GM23338 (cell line): ENCODE results near the gene PNPLA7. TPM values are rescaled to one million over a fixed set of nuclear protein-coding genes. Genes with fewer than 3 reads are reported as not detected.

Experiments used
- ATAC-seq: fragments of 200-7000 bp; cut with Tn5 transposase; 3 replicates; pipeline ENCODE4 v1.9.1; 2020
- DNase-seq: peaks from one replicate; pipeline ENCODE4 v3.0.0-alpha.2; 2015; ENCODE audit warnings: low spot score
- H2AFZ ChIP-seq: fragments of 200-600 bp; sonication (generic); 2 replicates; pipeline ENCODE4 v1.8.0; 2016; ENCODE audit warnings: antibody characterized with exemption, mild to moderate bottlenecking, moderate library complexity
- H3F3A ChIP-seq: fragments of 200-600 bp; sonication (generic); replicated peaks from 2 replicates; pipeline ENCODE4 v1.8.0; 2017; ENCODE audit warnings: antibody characterized with exemption, mixed run types, low read depth
- H3K27ac ChIP-seq: fragments of 200-600 bp; sonication (generic); 2 replicates; pipeline ENCODE4 v1.6.1; 2016; ENCODE audit warnings: low read depth
- H3K27me3 ChIP-seq: fragments of 200-600 bp; sonication (generic); 2 replicates; pipeline ENCODE4 v1.8.0; 2016; ENCODE audit warnings: mild to moderate bottlenecking, mixed run types, moderate library complexity; ENCODE audit not compliant: insufficient read depth
- H3K36me3 ChIP-seq: fragments of 200-600 bp; sonication (generic); 2 replicates; pipeline ENCODE4 v1.8.0; 2016; ENCODE audit warnings: mild to moderate bottlenecking; ENCODE audit not compliant: insufficient read depth
- H3K4me1 ChIP-seq: fragments of 200-600 bp; sonication (generic); 2 replicates; pipeline ENCODE4 v1.8.0; 2016; ENCODE audit warnings: mild to moderate bottlenecking, moderate library complexity; ENCODE audit not compliant: insufficient read depth
- H3K4me2 ChIP-seq: fragments of 200-600 bp; sonication (generic); 2 replicates; pipeline ENCODE4 v1.7.1; 2017; ENCODE audit warnings: mixed run types
- H3K4me3 ChIP-seq: fragments of 200-600 bp; sonication (generic); 2 replicates; pipeline ENCODE4 v1.6.1; 2016; ENCODE audit warnings: mixed run types
- H3K79me2 ChIP-seq: fragments of 200-600 bp; sonication (generic); replicated peaks from 2 replicates; pipeline ENCODE4 v1.8.0; 2017; ENCODE audit warnings: mild to moderate bottlenecking; ENCODE audit not compliant: insufficient read depth
- H3K9me2 ChIP-seq: fragments of 200-600 bp; sonication (generic); 2 replicates; pipeline ENCODE4 v1.8.0; 2017; ENCODE audit not compliant: insufficient read depth
- H4K20me1 ChIP-seq: fragments of 200-600 bp; sonication (generic); replicated peaks from 2 replicates; pipeline ENCODE4 v1.8.0; 2017; ENCODE audit warnings: mild to moderate bottlenecking; ENCODE audit not compliant: insufficient read depth
- H3K27ac Mint-ChIP-seq: 2 replicates; pipeline ENCODE4 v1.8.0; 2020; ENCODE audit warnings: inconsistent platforms, mild to moderate bottlenecking, moderate library complexity, mixed read lengths
- H3K27me3 Mint-ChIP-seq: 3 replicates; pipeline ENCODE4 v1.8.0; 2022; ENCODE audit warnings: low read depth, mild to moderate bottlenecking, moderate library complexity, mixed read lengths, inconsistent platforms; ENCODE audit not compliant: insufficient read depth, poor library complexity
- H3K36me3 Mint-ChIP-seq: 3 replicates; pipeline ENCODE4 v1.8.0; 2021; ENCODE audit warnings: low read depth, mild to moderate bottlenecking, inconsistent platforms, moderate library complexity, mixed read lengths
- H3K4me1 Mint-ChIP-seq: 3 replicates; pipeline ENCODE4 v1.8.0; 2020; ENCODE audit warnings: mild to moderate bottlenecking, inconsistent platforms, mixed read lengths
- H3K4me3 Mint-ChIP-seq: 3 replicates; pipeline ENCODE4 v1.8.0; 2021; ENCODE audit warnings: moderate library complexity, mild to moderate bottlenecking, inconsistent platforms, mixed read lengths
- H3K9me3 Mint-ChIP-seq: 3 replicates; pipeline ENCODE4 v1.8.0; 2020; ENCODE audit warnings: moderate library complexity, mild to moderate bottlenecking, inconsistent platforms, mixed read lengths
- CREB1 ChIP-seq: fragments of 250-450 bp; sonication (Bioruptor Pico); IDR thresholded peaks from 2 replicates; pipeline ENCODE4 v1.5.0; 2020; ENCODE audit warnings: low read depth, mild to moderate bottlenecking, moderate library complexity
- CTCF ChIP-seq, 2 experiments: fragments of 200-600 bp in 1 of 2; sonication (generic) in 1 of 2; conservative IDR thresholded peaks; 2 replicates each; pipeline versions ENCODE4 v1.5.1 to v1.6.1; 2016 to 2017; ENCODE audit warnings: antibody characterized with exemption in 2 of 2, low read depth in 2 of 2, mild to moderate bottlenecking in 2 of 2, moderate library complexity in 1 of 2
- ETS1 ChIP-seq: IDR thresholded peaks from 2 replicates; pipeline ENCODE4 v1.6.1; 2016; ENCODE audit warnings: antibody characterized with exemption
- EZH2 ChIP-seq: fragments of 200-600 bp; sonication (generic); IDR thresholded peaks from one replicate; pipeline ENCODE4 v1.8.0; 2017; ENCODE audit warnings: antibody characterized with exemption, mild to moderate bottlenecking, low read depth; ENCODE audit not compliant: unreplicated experiment
- EZH2phosphoT487 ChIP-seq: fragments of 200-600 bp; sonication (generic); IDR thresholded peaks from one replicate; pipeline ENCODE4 v1.8.1; 2018; ENCODE audit warnings: antibody characterized with exemption; ENCODE audit not compliant: unreplicated experiment
- JUNB ChIP-seq: IDR thresholded peaks from one replicate; pipeline ENCODE4 v1.6.1; 2016; ENCODE audit warnings: antibody characterized with exemption; ENCODE audit not compliant: unreplicated experiment
- NANOG ChIP-seq: IDR thresholded peaks from 2 replicates; pipeline ENCODE4 v1.6.1; 2016; ENCODE audit warnings: antibody characterized with exemption, borderline replicate concordance
- POLR2AphosphoS5 ChIP-seq: IDR thresholded peaks from 2 replicates; pipeline ENCODE4 v1.6.1; 2016; ENCODE audit warnings: antibody characterized with exemption, low read depth
- REST ChIP-seq: IDR thresholded peaks from one replicate; pipeline ENCODE4 v1.6.1; 2018; ENCODE audit warnings: antibody characterized with exemption; ENCODE audit not compliant: unreplicated experiment
- STAT1 ChIP-seq: IDR thresholded peaks from one replicate; pipeline ENCODE4 v1.6.1; 2016; ENCODE audit warnings: antibody characterized with exemption; ENCODE audit not compliant: unreplicated experiment
- ZNF114 ChIP-seq: fragments of 250-450 bp; sonication (Bioruptor Pico); IDR thresholded peaks from 2 replicates; pipeline ENCODE4 v1.5.0; 2020; ENCODE audit warnings: mild to moderate bottlenecking, moderate library complexity
- ZNF331 ChIP-seq: fragments of 250-450 bp; sonication (Bioruptor Pico); IDR thresholded peaks from 2 replicates; pipeline ENCODE4 v1.5.0; 2020; ENCODE audit warnings: low read depth, mild to moderate bottlenecking, moderate library complexity
- ZNF462 ChIP-seq: fragments of 250-450 bp; sonication (Bioruptor Pico); IDR thresholded peaks from 2 replicates; pipeline ENCODE4 v1.5.0; 2020; ENCODE audit warnings: mild to moderate bottlenecking, moderate library complexity
- polyA plus RNA-seq: library from polyadenylated mRNA; unstranded; fragments of >200 nt; fragmentation: Nextera tagmentation; extraction: Ambion mirVana; gene quantifications from 2 replicates; pipeline ENCODE4 v1.2.1, GENCODE V29; 2016
- total RNA-seq: library from RNA; depleted of rRNA; stranded (reverse); fragments of >200 nt; shearing (Covaris generic); gene quantifications from 2 replicates; pipeline ENCODE4 v1.2.3, GENCODE V29; 2014

The PNPLA7 gene
- total and polyA plus RNA-seq, 2 experiments from 2014 or later = 0.45 to 0.80 TPM

GRCh38 chr9:137569609-137570203, 19.5 kb upstream of the PNPLA7 start:
- TF ChIP-seq EZH2phosphoT487 = no peak
- TF ChIP-seq EZH2 = no peak
- no peak for TF ChIP-seq STAT1
- TF ChIP-seq ZNF114 (CRISPR knock-in tag) = no peak
- TF ChIP-seq NANOG = no peak
- TF ChIP-seq CTCF (conservative IDR thresholded peaks at IDR 0.05; ENCODE audit: low read depth in 2 of 2) = no peak
- no peak for TF ChIP-seq ETS1
- TF ChIP-seq REST = no peak
- no peak for TF ChIP-seq CREB1
- no peak for TF ChIP-seq ZNF462 (CRISPR knock-in tag)
- TF ChIP-seq ZNF331 = no peak
- TF ChIP-seq JUNB = no peak
- no peak for TF ChIP-seq POLR2AphosphoS5
- H3K27ac Mint-ChIP-seq = no peak overlapping the region
- peaks cover 48% of the 10 kb centered on the region for H3K36me3 Mint-ChIP-seq
- Histone ChIP-seq H4K20me1 (peaks cover 10% of the 10 kb centered on the region; the same call in 1 of the 2 replicates), H3F3A (0 out of 2 replicates have a peak, but pooled peaks cover 4% of the 10 kb centered on the region), H3K27me3 (no peaks in the 10 kb centered on the region), H3K4me3 (no peak overlapping the region), H3K36me3 (peaks cover 21% of the 10 kb centered on the region), H3K9me2 (no peaks in the 10 kb centered on the region), H3K4me1 (no peaks in the 10 kb centered on the region), H3K27ac (no peak overlapping the region), H3K79me2 (peaks cover 13% of the 10 kb centered on the region), H2AFZ (no peak overlapping the region), H3K4me2 (no peak overlapping the region)
- H3K4me1 Mint-ChIP-seq = no peaks in the 10 kb centered on the region
- H3K9me3 Mint-ChIP-seq = no peaks in the 10 kb centered on the region; the same call in 2 of the 3 replicates
- peaks cover 5% of the 10 kb centered on the region for H3K27me3 Mint-ChIP-seq
- no peak overlapping the region for H3K4me3 Mint-ChIP-seq
- ATAC-seq (no peak), DNase-seq (no peak)
